MCF 10A (cell line): ENCODE measurements around the gene AHSP. TPM values are rescaled to one million over a fixed set of nuclear protein-coding genes. Genes with fewer than 3 reads are reported as not detected.

Source experiments
- BruUV-seq: library from RNA; stranded (reverse); fragments of 400-500 nt; replicated peaks from 2 replicates; lab custom pipeline; 2021; lab: Mats Ljungman, UMichigan
- CTCF ChIA-PET: fragments of 300-600 bp; sonication (Branson Sonifier 250); formaldehyde crosslinking; extraction: SDS; loops from one replicate; lab custom pipeline; 2021; ENCODE audit warnings: antibody characterized with exemption, inconsistent platforms; lab: Yijun Ruan, JAX
- POLR2A ChIA-PET: fragments of 300-600, 350-650 bp; sonication (Branson Sonifier 250); formaldehyde crosslinking; extraction: SDS; loops from one replicate; lab custom pipeline; 2020; ENCODE audit warnings: antibody characterized with exemption, inconsistent platforms; lab: Yijun Ruan, JAX
- DNase-seq: peaks from one replicate; pipeline ENCODE4 v3.0.0-alpha.2; 2018; ENCODE audit not compliant: unreplicated experiment
- H3K27ac Mint-ChIP-seq: one replicate; pipeline ENCODE4 v1.8.0; 2022; ENCODE audit warnings: mild to moderate bottlenecking, low read depth, mixed read lengths; ENCODE audit not compliant: unreplicated experiment
- H3K27me3 Mint-ChIP-seq: one replicate; pipeline ENCODE4 v1.8.0; 2022; ENCODE audit warnings: mixed read lengths; ENCODE audit not compliant: insufficient read depth, unreplicated experiment
- H3K36me3 Mint-ChIP-seq: one replicate; pipeline ENCODE4 v1.8.0; 2022; ENCODE audit warnings: mild to moderate bottlenecking, moderate library complexity, mixed read lengths; ENCODE audit not compliant: insufficient read depth, unreplicated experiment
- H3K4me1 Mint-ChIP-seq: one replicate; pipeline ENCODE4 v1.8.0; 2022; ENCODE audit warnings: mixed read lengths; ENCODE audit not compliant: insufficient read depth, unreplicated experiment
- H3K4me3 Mint-ChIP-seq: one replicate; pipeline ENCODE4 v1.8.0; 2022; ENCODE audit warnings: mild to moderate bottlenecking, moderate library complexity, mixed read lengths; ENCODE audit not compliant: unreplicated experiment
- H3K9me3 Mint-ChIP-seq: one replicate; pipeline ENCODE4 v1.8.0; 2022; ENCODE audit warnings: mixed read lengths; ENCODE audit not compliant: unreplicated experiment
- CTCF ChIP-seq: fragments of 200-600 bp; IDR thresholded peaks from one replicate; pipeline ENCODE4 v1.8.0; 2022; ENCODE audit warnings: antibody characterized with exemption, mild to moderate bottlenecking; ENCODE audit not compliant: unreplicated experiment
- intact Hi-C: fragments of 100-400 bp; cut with micrococcal nuclease; formaldehyde crosslinking; loops from 2 replicates; pipeline ENCODE4 v1.14.1; 2022
- total RNA-seq: library from RNA; stranded (reverse); gene quantifications from 2 replicates; pipeline ENCODE4 v1.2.3, GENCODE V29; 2022

The AHSP gene
- total RNA-seq, 1 experiment from 2014 or later, result not detected

GRCh38 chr16:31542763-31543162 is 15.1 kb downstream of the AHSP start:
- peaks cover 6% of the 10 kb centered on the region for H3K9me3 Mint-ChIP-seq
- no peak overlapping the region for H3K27ac Mint-ChIP-seq
- no peaks in the 10 kb centered on the region for H3K4me1 Mint-ChIP-seq
- intact Hi-C loops, result no loop called here
- DNase-seq, result no peak
- ChIA-PET POLR2A (no interaction called here), CTCF (no interaction called here)
- TF ChIP-seq CTCF, result no peak
- H3K36me3 Mint-ChIP-seq, result no peaks in the 10 kb centered on the region
- no peak overlapping the region for H3K4me3 Mint-ChIP-seq
- BruUV-seq, result no TSS peak
- H3K27me3 Mint-ChIP-seq, result no peaks in the 10 kb centered on the region

- H3K27me3 Mint-ChIP-seq, result no peaks in the 10 kb centered on the region
- no TSS peak for BruUV-seq
- no peaks in the 10 kb centered on the region for H3K4me1 Mint-ChIP-seq
- H3K27ac Mint-ChIP-seq, result no peak overlapping the region
- H3K4me3 Mint-ChIP-seq, result no peak overlapping the region
- H3K36me3 Mint-ChIP-seq, result peaks cover 7% of the 10 kb centered on the region
- ChIA-PET CTCF (interaction anchor here (0.7 kb wide), 1 partner anchor 101 kb away, joined by 3 read pairs; no protein-coding TSS in a partner anchor), POLR2A (no interaction called here)
- intact Hi-C loops, result no loop called here
- peaks cover 4% of the 10 kb centered on the region for H3K9me3 Mint-ChIP-seq
- no peak for DNase-seq
- no peak for TF ChIP-seq CTCF
Measured at GRCh38 chr16:31561426-31562233, 33.9 kb downstream of the AHSP start.

GRCh38 chr16:31568577-31569359 is 41.1 kb downstream of the AHSP start:
- intact Hi-C loops, result no loop called here
- CTCF ChIA-PET, result no interaction called here
- no TSS peak for BruUV-seq
- Mint-ChIP-seq H3K9me3 (peaks cover 29% of the 10 kb centered on the region), H3K27ac (no peak overlapping the region), H3K4me3 (no peak overlapping the region), H3K27me3 (no peaks in the 10 kb centered on the region), H3K36me3 (no peaks in the 10 kb centered on the region), H3K4me1 (no peaks in the 10 kb centered on the region)
- DNase-seq, result no peak
- TF ChIP-seq CTCF, result no peak
- POLR2A ChIA-PET, result no interaction called here

GRCh38 chr16:31569360-31569717 is 41.6 kb downstream of the AHSP start:
- Mint-ChIP-seq H3K27me3 (no peaks in the 10 kb centered on the region), H3K27ac (no peak overlapping the region), H3K4me1 (no peaks in the 10 kb centered on the region), H3K9me3 (peaks cover 29% of the 10 kb centered on the region), H3K36me3 (no peaks in the 10 kb centered on the region), H3K4me3 (no peak overlapping the region)
- intact Hi-C loops, result no loop called here
- no peak for DNase-seq
- TF ChIP-seq CTCF, result no peak
- CTCF ChIA-PET, result no interaction called here
- POLR2A ChIA-PET, result no interaction called here
- no TSS peak for BruUV-seq
